Ureter (tissue), 1 donor: ENCODE data around the gene EEF1A2. TPM values are rescaled to one million over a fixed set of nuclear protein-coding genes. Genes with fewer than 3 reads are reported as not detected.
"Not testable (repeated sequence)": the region's sequence is repeated elsewhere in the genome, so short reads cannot be mapped to it uniquely, and the experiment has no call there.

Experiments used
- DNase-seq: peaks from one replicate; pipeline ENCODE4 v3.0.0-alpha.2; 2020; ENCODE audit warnings: low spot score
- total RNA-seq: library from RNA; stranded (reverse); gene quantifications from one replicate; pipeline ENCODE4 v1.2.4, GENCODE V29; 2023
- donor health status: DM: yes; HTN: yes; CAD: no.

EEF1A2 gene
- total RNA-seq, 1 donor from 2014 or later: 20.2 TPM

DNA sequence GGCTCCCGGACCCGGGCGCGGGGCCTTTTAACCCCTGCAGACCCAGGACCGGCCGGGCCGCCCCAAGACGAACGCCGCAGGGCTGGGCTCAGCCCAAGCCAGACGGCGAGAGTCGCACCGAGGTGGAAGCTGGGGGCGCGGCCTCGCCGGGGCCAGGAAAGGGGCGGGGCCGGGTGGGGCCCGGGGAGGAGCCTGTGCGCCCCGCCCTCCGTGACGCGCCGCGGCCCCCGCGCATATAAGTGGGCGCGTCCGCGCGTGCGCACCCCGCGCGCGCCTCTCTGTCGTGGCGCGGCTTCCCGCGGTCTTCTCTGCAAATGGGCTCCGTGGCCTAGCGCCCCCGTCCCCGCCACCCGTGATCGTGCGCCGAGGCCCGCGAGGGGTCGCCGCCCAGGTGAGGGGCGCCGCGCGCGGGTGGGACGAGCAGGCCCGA is 21.6 kb upstream of the EEF1A2 start, which contains the start of gene PPDPF:
Gene PPDPF, plus strand, starts transcription at position 262 of the 430 bp plus-strand sequence. CDS start 544 bp downstream, outside the sequence.
- peak; percentile 89 for DNase-seq

DNA sequence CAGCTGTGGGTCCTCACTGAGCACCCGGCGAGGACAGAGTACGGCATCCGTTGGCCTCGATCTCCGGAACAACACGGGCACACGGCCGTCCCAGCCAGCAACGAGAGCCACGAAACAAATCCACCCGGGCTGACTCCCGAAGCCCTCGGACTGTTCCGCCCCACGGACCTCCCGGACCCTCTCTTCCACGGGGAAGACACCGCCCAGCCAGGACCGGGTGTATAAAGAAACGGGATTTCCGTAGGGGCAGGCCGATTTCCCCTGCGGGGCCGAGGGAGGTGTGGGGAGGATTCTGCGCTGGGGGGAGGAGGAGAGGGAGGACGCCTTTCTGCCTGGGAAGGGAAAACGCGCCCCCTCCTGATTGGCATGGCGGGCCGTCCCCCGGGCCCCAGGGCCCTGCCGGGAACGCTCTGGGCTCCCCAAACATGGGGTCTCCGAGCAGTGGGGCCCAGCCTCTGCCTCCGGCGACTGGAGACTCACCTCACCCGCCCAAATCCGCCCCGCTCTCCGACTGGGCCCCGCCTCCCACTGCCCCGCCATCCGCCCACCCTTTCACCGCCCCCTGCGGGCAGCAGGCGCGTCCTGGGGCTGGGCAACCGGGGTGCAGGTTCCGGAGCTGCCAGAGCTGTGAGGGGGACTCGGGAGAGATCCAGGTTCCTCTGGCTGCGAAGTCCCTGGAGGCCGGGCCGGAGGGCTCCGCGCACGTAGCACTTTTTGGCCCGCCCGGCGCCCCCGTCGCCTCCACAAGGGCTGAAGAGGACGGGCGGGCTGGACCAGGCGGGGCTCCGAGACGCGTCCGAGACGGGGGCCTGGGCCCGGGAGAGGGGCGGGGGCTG is 21.0 kb upstream of the EEF1A2 start:
- DNase-seq: peak; percentile 84

DNA sequence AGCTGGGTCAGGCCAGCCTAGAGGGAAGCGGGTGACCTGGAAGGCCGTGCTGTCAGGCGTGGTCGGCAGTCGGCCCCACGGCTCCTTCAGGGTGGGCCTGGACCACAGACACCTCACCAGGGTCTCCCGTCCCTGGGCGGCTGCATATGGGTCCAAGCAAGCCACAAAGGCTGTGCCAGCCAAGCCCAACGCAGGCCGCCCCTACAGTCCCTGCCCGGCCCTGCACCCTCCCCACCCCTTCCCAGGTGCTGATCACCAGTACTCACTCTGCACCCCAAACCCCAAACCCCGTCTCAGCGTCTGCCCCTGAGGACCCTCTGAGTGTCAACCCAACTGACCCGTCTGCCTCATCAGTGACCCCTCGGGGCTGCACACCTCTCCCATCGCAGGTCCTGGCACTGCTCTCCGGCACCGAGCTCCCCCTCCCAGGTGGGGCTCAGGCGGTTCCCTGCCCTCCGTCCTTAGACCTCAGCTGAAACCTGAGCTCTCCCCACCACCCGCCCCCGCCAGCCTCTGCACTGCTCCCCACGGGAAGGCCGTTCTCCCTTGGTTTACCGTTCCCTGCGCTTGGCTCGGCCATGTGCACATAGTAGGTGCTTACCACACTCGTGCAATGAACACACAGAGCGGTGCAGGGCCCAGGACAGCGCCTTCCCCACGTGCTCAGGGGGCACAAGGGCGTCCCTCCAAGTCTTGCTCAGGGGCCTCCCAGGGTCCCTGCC is 20.2 kb upstream of the EEF1A2 start:
- DNase-seq: peak; percentile 51

DNA sequence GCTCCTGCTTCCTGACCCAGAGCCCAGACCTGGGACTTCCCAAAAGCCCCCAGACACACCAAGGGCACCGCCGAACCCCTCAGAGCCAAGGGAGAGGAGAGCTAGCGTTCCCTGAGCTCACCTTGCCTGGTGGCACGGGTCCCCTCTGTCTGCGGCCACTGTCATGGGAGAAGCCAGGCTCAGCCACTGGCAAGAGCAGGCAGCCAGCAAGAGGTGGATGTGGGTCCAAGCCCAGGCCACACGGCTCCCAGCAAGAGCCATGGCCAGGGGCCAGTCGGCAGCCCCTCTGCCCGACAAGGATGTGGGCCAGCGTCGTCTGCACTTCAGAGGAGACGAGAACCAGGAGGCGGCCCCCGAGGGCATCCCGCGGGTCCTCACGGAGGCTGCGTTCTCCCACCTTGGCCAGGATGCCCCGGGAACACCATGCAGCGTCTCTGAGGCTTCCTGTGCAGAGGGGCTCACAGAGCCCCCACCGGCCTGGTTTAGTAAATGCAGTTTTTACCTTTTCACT is 19.5 kb upstream of the EEF1A2 start:
- DNase-seq: peak; percentile 44

DNA sequence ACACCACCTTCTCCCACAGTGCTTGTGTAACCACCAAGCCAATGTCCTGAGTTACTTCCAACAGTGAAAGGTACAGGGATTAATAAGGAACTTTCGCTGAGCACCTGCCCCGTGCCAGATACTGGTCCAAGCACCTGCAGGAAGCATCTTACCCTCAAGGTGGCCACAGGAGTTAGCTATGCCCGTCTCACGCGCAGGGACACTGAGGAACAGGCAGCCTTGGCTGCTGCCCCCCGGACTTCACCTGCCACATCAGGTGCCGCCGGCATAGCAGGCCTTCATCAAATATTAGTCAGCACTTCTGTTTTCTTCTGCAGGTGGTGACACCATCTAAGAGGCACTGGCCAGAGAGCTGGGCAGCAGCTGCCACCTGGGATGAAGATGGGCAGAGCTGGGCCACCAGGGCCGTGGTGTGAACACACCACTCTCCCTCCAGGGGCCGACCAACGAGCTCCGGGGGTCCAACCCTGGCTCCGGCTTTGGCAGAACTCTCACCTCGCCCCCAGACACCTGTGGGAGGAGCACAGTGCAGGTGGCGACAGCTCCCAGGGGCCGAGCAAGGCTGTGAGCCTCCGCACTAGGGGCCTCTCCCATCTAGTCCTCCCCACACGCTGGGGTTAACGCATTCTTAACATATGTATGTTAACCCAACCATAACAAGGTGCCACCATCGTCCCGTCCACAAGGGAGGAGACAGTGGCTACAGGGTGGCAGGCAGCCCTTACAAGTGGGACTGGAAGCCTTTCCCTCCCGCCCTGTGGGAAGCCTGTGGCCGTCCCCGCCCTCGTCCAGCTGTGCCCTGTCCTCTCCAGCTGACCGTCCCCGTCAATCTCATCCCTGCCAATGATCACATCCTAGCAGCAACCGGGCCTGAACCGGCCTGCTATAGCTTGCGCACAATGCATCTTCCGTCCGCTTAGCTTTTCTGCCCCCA is 18.8 kb upstream of the EEF1A2 start:
- no peak for DNase-seq

DNA sequence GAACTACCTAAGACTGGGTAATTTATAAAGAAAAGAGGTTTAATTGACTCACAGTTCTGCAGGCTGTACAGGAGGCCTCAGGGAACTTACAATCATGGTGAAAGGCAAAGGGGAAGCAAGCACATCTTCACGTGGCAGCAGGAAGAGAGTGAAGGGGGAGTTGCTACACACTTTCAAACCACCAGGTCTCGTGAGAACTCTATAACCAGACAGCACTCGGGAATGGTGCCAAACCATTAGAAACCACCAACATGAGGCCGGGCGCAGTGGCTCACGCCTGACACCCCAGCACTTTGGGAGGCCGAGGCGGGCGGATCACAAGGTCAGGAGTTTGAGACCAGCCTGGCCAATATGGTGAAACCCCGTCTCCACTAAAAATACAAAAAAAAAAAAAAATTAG is 15.6 kb upstream of the EEF1A2 start:
- DNase-seq: not testable (repeated sequence)

DNA sequence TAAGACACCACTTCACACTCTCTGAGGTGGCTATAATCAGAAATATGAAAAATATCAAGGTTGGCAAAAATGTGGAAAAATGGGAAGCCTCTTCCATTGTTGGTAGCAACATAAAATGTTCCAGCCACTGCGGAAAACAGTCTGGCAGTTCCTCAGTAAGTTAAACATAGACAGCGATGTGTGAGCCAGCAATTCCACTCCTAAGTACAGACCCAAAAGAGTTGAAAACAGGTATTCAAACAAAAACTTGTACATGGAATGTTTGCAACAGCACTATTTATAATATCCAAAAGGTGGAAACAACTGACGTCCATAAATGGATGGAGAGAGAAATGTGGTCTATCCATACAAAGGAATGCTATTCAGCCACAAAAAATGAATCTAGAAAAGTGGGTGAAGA is 14.3 kb upstream of the EEF1A2 start:
- DNase-seq: no peak

DNA sequence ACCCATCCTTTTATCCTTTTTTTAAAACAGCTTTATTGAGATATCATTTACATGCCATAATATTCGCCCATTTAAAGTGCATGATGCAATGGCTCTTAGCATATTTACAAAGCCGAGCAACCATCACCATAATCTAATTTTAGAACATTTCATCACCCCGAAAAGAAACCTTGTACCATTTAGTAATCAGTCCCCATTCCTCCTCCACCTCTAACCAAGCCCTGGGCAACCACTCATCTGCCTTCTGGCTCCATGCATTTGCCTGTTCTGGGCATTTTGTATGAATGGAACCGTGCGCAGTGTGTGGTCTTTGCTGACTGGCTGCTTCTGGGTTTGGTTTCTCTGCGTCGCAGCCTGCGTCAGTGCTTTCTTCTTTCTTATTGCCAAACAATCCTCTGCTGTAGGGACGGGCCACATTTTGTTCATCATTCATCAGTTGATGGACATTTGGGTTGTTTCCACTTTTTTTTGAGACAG is 10.2 kb upstream of the EEF1A2 start:
- DNase-seq: no peak

DNA sequence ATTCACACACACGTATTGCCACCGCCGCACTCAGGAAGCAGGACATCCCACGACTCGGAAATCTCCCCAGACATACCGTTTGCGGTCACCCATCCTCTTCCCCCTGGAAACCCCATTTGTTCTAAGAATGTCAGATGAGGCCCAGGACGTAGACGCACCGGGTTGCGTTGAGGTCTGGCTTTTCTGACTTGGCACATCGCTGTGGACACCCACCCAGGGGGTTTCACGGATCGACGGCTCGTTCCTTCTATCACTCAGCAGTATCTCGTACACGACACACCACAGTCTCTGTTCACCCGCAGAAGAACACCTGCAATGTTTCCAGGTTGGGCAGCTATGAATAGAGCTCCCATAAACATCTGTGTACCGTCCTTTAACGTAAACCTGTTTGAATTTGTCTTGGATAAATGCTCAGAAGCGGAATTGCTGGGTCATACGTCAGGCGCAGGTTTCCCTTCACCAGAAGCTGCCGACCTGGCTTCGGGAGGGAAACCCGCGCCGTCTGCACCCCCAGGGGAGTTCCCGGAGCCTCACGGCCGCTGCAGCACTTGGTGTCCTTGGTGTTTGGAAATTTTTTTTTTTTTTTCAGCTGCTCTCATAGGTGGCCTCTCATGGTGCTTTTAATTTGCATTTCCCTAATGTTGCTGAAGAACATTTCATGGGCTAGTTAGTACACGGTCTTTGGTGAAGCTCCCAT is 9.3 kb upstream of the EEF1A2 start:
- DNase-seq: no peak

DNA sequence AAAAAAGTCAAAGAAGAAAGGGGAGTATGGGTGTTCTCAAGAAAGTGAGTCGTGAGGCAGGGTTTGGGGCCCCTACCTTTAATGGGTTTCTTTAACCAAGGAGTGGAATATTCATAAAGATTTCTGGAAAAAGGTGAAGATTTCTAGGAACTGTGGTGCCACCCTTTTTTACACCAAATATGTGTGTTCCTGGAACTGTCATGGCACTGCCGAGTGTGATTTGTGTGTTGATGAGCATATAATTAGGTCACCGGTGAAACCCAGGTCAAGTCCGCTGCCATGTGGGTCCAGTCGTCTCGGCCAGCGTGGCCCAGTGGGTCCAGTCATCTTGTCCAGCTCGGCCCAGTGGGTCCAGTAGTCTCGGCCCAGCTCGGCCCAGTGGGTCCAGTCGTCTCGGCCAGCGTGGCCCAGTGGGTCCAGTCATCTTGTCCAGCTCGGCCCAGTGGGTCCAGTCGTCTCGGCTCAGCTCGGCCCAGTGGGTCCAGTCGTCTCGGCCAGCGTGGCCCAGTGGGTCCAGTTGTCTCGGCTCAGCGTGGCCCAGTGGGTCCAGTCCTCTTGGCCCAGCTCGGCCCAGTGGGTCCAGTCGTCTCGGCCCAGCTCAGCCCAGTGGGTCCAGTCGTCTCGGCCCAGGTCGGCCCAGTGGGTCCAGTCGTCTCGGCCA is 8.3 kb upstream of the EEF1A2 start:
- no peak for DNase-seq

DNA sequence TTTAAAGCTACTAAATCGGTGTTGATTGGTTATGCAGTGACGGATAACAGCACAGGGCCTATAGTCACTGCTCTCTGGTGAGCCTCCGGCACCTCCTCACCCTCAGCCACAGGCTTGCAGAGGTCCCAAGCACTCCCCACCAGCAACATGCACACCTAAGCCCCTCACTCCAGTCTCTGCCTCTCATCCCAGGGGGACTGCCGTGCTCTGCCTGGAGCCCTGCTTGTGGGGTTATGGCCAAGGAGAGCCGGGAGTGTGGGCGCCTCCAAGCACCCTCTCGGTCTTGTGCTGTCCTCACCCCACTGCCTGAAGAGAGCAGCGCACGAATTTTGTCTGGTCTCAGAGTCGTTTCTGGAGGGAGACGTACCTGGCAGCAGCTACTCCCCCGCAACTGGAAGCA is 6.8 kb upstream of the EEF1A2 start:
- no peak for DNase-seq

DNA sequence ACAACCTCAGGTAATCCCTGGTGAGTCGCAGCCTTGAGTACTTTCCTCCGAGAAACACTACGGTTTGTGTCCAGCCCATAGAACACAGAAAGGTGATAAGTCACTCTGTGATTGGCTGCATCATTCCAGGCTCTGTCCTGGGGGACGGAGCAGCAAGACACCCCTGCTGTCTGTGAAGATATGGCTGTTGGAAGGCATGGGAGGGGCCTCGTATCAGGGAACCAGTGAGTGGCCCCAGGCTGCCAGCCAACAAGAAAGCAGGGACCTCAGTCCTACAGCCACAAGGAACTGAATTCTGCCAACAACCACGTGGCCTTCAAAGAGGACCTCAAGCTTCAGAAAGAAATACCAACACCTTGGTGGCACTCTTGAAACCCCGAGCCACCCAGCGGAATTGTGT is 6.4 kb upstream of the EEF1A2 start:
- no peak for DNase-seq

DNA sequence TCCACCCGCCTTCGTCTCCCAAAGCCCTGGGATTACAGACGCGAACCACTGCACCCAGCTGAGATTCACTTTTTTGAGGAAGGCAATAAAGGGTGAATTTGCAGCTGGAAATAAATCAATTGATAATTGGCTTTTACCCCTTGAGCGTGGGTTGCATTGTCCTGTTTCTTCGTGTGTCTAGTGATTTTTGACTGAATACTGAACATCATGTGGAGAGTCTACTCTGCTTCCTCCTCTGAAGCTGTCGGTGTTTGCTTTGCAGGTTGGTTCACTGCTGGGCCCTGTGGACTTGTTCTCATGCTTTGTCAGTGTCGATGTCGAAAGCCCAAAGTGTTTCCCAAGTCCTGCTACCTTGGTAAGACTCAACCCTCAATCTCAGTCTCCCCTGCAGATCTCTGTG is 5.8 kb upstream of the EEF1A2 start:
- no peak for DNase-seq

DNA sequence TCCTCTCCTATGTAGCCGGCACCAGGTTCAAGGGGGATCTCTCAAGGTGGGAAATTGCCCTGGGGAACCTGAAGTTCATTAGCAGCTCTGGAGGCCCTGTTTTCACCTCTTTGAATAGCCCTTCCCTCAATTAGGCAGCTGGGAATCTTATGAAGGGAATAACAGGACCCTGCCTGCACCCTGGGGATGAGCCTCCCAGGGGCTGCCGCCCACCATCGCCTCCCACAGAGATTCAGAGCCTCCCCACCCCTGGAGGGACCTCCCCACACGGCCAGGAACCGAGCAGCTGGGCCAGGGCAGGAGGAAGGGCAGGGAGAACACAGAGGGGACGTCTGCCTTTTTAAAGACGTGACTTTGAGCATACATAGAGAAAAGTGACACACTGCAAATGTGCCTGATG is 4.6 kb upstream of the EEF1A2 start:
- no peak for DNase-seq

DNA sequence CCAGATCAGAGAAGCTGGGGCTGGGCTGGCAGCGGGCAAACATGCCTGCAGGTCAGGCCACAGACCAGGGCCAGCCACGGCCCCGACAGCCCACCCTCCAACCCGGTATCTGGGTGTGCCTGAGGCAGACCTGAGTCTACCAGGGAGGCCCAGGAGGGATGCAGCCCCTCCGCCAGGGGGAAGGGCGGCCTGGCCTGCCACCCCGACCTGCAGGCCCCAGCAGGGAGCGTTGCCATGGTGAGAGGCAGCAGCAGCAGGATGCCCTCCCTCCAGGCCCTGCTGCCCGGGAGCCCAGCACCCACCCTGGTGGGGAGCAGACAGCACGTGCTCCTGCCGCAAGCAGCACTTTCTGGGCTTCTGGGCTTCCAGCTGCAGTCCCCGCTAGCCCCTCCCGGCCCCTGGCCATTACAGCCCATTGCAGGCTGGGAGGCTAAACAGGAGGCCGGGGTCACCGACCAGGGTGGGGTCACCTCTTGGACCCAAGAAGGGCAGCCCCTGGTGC is 3.8 kb upstream of the EEF1A2 start:
- DNase-seq: no peak

DNA sequence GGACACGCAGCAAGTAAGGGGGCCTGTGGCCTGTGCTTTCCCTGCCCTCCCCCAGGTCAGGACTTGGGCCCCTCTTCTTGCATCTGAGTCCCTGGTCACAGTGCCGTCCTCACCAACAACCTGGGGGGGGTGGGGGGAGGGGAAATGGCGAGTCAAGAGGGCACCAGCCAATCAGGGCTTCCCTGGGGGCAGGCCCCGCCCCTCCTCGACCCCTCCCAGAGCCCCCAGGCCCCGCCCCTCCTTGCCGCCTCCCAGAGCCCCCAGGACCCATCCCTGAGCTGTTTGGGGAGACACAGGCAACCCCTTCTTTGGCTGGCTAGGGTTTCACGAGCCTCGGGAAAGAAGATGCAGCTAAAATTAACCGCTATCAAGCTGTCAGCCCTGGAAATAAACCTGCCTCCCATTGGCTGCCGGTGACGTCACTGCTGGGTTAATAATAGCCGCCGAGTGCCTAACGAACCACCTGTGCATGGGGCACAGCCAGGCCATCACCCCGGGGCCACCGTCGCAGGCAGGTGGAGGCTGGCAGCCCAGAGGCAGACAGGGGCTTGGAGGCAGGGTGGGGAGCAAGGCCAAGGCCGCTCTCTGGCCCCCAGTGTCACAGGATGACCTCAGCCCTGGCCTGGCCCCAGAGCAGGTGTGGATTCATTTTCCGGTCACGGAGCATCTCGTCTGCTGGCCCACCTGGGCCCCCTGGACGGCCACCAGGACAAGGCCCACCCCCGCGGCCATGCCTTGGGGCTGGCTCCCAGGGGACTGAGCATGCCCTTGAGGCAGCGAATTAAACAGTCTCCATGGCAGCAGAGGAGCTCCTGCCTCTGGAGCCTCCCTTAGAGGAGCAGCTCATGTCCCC is 3.2 kb upstream of the EEF1A2 start:
- DNase-seq: no peak

DNA sequence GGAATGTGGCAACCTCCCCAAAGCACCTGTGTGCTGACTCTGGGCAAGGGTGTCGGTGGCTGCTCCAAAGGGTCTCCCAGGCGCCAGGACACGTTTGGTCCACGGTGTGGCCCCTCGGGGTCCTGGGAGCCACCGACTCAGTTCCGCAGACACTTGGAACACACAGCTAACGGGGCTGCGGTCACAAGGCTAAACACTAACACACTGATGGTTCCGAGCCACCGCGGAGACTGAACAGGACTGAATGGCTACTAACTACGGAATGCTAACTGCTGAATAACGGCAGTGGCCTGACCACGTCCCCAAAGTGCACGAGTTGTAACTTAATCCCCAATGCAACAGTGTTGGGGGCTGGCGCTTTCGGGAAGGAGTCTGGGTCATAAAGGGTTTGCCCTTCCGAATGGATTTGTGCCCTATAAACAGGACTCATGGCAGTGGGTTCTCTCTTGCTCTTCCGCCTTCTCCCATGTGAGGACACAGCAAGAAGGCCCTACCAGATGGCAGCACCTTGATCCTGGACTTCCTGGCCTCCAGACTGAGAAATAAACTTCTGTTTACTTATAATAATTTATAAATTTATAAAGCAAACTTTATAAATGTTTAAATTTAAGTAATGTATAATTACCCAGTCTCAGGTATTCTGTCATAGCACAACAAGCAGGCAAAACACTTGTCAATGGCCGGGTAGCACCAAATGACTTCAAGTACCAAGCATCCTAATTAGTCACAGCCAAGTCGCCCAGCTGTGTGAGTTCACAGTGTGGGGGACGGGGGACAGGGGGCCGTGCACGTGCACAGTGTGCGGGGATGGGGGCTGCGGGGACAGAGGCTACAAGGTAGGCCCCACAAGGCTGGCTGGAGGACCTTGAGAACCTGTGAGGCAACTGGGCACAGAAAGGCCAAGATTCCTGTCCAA is 2.3 kb upstream of the EEF1A2 start:
- no peak for DNase-seq
